Measurements from ENCODE around the gene SLC2A4RG.

- TF ChIP-seq POLR2A (IDR thresholded peaks at IDR 0.05) (no peak), CTCF (IDR thresholded peaks at IDR 0.05) (no peak), POLR2AphosphoS5 (IDR thresholded peaks at IDR 0.05) (peak in 2 of 4 donors; percentile 35 to 41)
Observed at GRCh38 chr20:63696628-63697356, 42.8 kb upstream of the SLC2A4RG start, which contains the start of gene TNFRSF6B.
